GM23338 (cell line): Measurements from ENCODE around the gene CLCF1.

Source experiments
- CREB1 ChIP-seq: fragments of 250-450 bp; sonication (Bioruptor Pico); IDR thresholded peaks from 2 replicates; pipeline ENCODE4 v1.5.0; 2020; ENCODE audit warnings: low read depth, mild to moderate bottlenecking, moderate library complexity
- CTCF ChIP-seq, 2 experiments: fragments of 200-600 bp in 1 of 2; sonication (generic) in 1 of 2; conservative IDR thresholded peaks; 2 replicates each; pipeline versions ENCODE4 v1.5.1 to v1.6.1; 2016 to 2017; ENCODE audit warnings: antibody characterized with exemption in 2 of 2, low read depth in 2 of 2, mild to moderate bottlenecking in 2 of 2, moderate library complexity in 1 of 2
- ETS1 ChIP-seq: IDR thresholded peaks from 2 replicates; pipeline ENCODE4 v1.6.1; 2016; ENCODE audit warnings: antibody characterized with exemption
- EZH2 ChIP-seq: fragments of 200-600 bp; sonication (generic); IDR thresholded peaks from one replicate; pipeline ENCODE4 v1.8.0; 2017; ENCODE audit warnings: antibody characterized with exemption, mild to moderate bottlenecking, low read depth; ENCODE audit not compliant: unreplicated experiment
- EZH2phosphoT487 ChIP-seq: fragments of 200-600 bp; sonication (generic); IDR thresholded peaks from one replicate; pipeline ENCODE4 v1.8.1; 2018; ENCODE audit warnings: antibody characterized with exemption; ENCODE audit not compliant: unreplicated experiment
- JUNB ChIP-seq: IDR thresholded peaks from one replicate; pipeline ENCODE4 v1.6.1; 2016; ENCODE audit warnings: antibody characterized with exemption; ENCODE audit not compliant: unreplicated experiment
- POLR2AphosphoS5 ChIP-seq: IDR thresholded peaks from 2 replicates; pipeline ENCODE4 v1.6.1; 2016; ENCODE audit warnings: antibody characterized with exemption, low read depth
- REST ChIP-seq: IDR thresholded peaks from one replicate; pipeline ENCODE4 v1.6.1; 2018; ENCODE audit warnings: antibody characterized with exemption; ENCODE audit not compliant: unreplicated experiment
- STAT1 ChIP-seq: IDR thresholded peaks from one replicate; pipeline ENCODE4 v1.6.1; 2016; ENCODE audit warnings: antibody characterized with exemption; ENCODE audit not compliant: unreplicated experiment
- ZNF114 ChIP-seq: fragments of 250-450 bp; sonication (Bioruptor Pico); IDR thresholded peaks from 2 replicates; pipeline ENCODE4 v1.5.0; 2020; ENCODE audit warnings: mild to moderate bottlenecking, moderate library complexity
- ZNF331 ChIP-seq: fragments of 250-450 bp; sonication (Bioruptor Pico); IDR thresholded peaks from 2 replicates; pipeline ENCODE4 v1.5.0; 2020; ENCODE audit warnings: low read depth, mild to moderate bottlenecking, moderate library complexity
- ZNF462 ChIP-seq: fragments of 250-450 bp; sonication (Bioruptor Pico); IDR thresholded peaks from 2 replicates; pipeline ENCODE4 v1.5.0; 2020; ENCODE audit warnings: mild to moderate bottlenecking, moderate library complexity

GRCh38 chr11:67320011-67320410 is 53.4 kb downstream of the CLCF1 start:
- no peak for TF ChIP-seq CTCF (conservative IDR thresholded peaks at IDR 0.05; ENCODE audit: low read depth in 2 of 2)
- no peak for TF ChIP-seq POLR2AphosphoS5
- TF ChIP-seq JUNB, result no peak
- TF ChIP-seq CREB1 (CRISPR knock-in tag), result no peak
- TF ChIP-seq EZH2, result no peak
- TF ChIP-seq REST, result no peak
- TF ChIP-seq EZH2phosphoT487, result no peak
- TF ChIP-seq STAT1, result no peak
- no peak for TF ChIP-seq ZNF462 (CRISPR knock-in tag)
- TF ChIP-seq ZNF331 (CRISPR knock-in tag), result no peak
- no peak for TF ChIP-seq ZNF114 (CRISPR knock-in tag)
- TF ChIP-seq ETS1, result no peak
